Cerebellar cortex (tissue), 1 donor: ENCODE data around the gene VSTM4.

Experiments
- DNase-seq: peaks from one replicate; pipeline ENCODE4 v3.0.0-alpha.2; 2015; ENCODE audit warnings: low spot score

VSTM4 gene

GRCh38 chr10:49040601-49041000 is 74.7 kb downstream of the VSTM4 start:
- no peak for DNase-seq

GRCh38 chr10:49039409-49039808 is 75.9 kb downstream of the VSTM4 start:
- DNase-seq: no peak

- DNase-seq: no peak
Measured at GRCh38 chr10:49038711-49039110, 76.6 kb downstream of the VSTM4 start.

- DNase-seq: no peak
Measured at GRCh38 chr10:49037187-49037586, 78.1 kb downstream of the VSTM4 start.

- DNase-seq: no peak
Measured at GRCh38 chr10:49036638-49037037, 78.7 kb downstream of the VSTM4 start.

- DNase-seq: no peak
Measured at GRCh38 chr10:49035920-49036319, 79.4 kb downstream of the VSTM4 start.

- no peak for DNase-seq
Measured at GRCh38 chr10:49034925-49035324, 80.4 kb downstream of the VSTM4 start.

GRCh38 chr10:49033939-49034338 is 81.4 kb downstream of the VSTM4 start:
- no peak for DNase-seq

- no peak for DNase-seq
Measured at GRCh38 chr10:49029666-49030065, 85.7 kb downstream of the VSTM4 start.

GRCh38 chr10:49028639-49029038 is 86.7 kb downstream of the VSTM4 start:
- DNase-seq: no peak

GRCh38 chr10:49025347-49025983 is 89.9 kb downstream of the VSTM4 start:
- no peak for DNase-seq

GRCh38 chr10:49024484-49024883 is 90.8 kb downstream of the VSTM4 start:
- DNase-seq: no peak

- no peak for DNase-seq
Measured at GRCh38 chr10:49023752-49024151, 91.6 kb downstream of the VSTM4 start.

- DNase-seq: peak; percentile 59
Measured at GRCh38 chr10:49023071-49023470, 92.3 kb downstream of the VSTM4 start.

GRCh38 chr10:49021685-49022084 is 93.6 kb downstream of the VSTM4 start:
- no peak for DNase-seq

- no peak for DNase-seq
Measured at GRCh38 chr10:49015700-49016099, 99.6 kb downstream of the VSTM4 start.

GRCh38 chr10:49012603-49013002 is 102.7 kb downstream of the VSTM4 start:
- no peak for DNase-seq

- no peak for DNase-seq
Measured at GRCh38 chr10:49011756-49012155, 103.6 kb downstream of the VSTM4 start.

- no peak for DNase-seq
Measured at GRCh38 chr10:49010865-49011264, 104.5 kb downstream of the VSTM4 start.

- DNase-seq: no peak
Measured at GRCh38 chr10:49010295-49010694, 105.0 kb downstream of the VSTM4 start.

- no peak for DNase-seq
Measured at GRCh38 chr10:49009199-49009979, 105.9 kb downstream of the VSTM4 start.

- no peak for DNase-seq
Measured at GRCh38 chr10:49008505-49009198, 106.7 kb downstream of the VSTM4 start.

- DNase-seq: no peak
Measured at GRCh38 chr10:49008091-49008490, 107.2 kb downstream of the VSTM4 start.
